GM18520 (cell line): ENCODE measurements around the gene FOXF2.
"Not testable (repeated sequence)": the region's sequence is repeated elsewhere in the genome, so short reads cannot be mapped to it uniquely, and the experiment has no call there.

Experiments
- ATAC-seq: cut with Tn5 transposase; IDR thresholded peaks from one replicate; pipeline ENCODE4 v1.9.1; 2021; ENCODE audit not compliant: unreplicated experiment

The FOXF2 gene

GRCh38 chr6:1389369-1390132, at the start of gene FOXF2:
TSS of gene FOXF2 (plus strand) at chr6:1389576. CDS start at chr6:1389948, 372 bp downstream.
- no peak for ATAC-seq

- no peak for ATAC-seq
Measured at GRCh38 chr6:1346101-1346500, 43.3 kb upstream of the FOXF2 start.

DNA sequence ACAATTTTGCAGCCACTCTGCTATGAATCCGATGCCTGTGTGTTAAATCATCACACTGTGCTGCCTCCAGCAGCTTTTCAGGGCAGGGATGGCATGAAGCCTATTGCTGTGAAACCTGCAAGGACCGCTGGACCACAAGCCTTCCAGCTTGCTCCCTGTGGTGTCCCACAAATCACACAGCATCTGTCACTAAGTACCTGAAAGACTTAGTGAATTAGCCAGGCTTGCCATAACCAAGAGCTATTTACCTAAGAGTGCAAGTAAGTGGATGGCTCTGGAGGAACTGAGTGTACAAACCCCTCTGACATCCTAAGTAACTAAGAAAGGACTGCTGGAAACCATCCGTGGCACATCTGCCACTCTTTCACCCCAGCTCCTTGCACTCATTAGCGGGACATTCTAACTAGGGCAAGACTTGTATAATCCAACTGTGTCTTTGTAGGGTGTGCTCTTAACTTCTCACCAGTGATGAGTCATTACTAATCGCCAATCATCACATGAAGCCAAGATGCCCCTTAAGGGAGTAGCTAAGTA, 42.8 kb upstream of the FOXF2 start:
- ATAC-seq = no peak

DNA sequence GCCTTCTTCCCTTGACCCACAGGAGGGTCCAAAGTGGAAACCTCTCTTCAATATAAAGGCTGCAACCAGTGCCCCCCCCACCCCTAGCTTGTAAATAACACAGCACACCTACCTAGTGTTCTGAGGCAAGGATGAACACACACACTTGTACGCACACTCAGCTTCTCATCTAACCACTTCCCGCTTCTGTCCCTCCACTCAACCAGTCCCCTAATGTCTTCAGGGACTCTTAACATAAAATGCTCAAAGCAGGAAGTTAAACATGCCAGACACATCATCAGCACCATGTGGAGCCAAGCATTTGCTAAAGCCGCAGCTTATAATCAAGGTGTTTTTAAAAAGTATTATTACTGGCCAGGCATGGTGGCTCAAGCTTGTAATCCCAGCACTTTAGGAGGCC, 42.2 kb upstream of the FOXF2 start:
- ATAC-seq = no peak

- ATAC-seq = no peak
Measured at GRCh38 chr6:1348675-1349074, 40.7 kb upstream of the FOXF2 start.

DNA sequence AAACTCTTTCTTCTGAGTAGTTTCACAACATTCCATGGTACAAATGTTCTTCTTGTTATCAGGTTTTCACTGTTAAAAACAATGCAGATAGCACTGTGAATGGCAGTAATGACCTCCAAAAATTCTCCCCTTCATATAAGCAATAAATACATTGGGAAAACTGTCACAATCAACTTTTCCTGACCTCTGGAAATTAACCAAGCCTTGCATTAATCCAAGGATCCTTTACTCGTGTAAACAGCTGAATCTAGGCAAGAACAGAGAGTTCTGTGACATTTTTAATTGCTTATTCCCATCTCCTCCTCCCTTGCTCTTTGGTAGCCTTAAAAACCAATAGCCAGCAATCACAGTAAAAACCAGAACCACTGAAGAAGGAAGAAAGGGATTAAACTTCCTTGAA, 39.7 kb upstream of the FOXF2 start:
- ATAC-seq = no peak

DNA sequence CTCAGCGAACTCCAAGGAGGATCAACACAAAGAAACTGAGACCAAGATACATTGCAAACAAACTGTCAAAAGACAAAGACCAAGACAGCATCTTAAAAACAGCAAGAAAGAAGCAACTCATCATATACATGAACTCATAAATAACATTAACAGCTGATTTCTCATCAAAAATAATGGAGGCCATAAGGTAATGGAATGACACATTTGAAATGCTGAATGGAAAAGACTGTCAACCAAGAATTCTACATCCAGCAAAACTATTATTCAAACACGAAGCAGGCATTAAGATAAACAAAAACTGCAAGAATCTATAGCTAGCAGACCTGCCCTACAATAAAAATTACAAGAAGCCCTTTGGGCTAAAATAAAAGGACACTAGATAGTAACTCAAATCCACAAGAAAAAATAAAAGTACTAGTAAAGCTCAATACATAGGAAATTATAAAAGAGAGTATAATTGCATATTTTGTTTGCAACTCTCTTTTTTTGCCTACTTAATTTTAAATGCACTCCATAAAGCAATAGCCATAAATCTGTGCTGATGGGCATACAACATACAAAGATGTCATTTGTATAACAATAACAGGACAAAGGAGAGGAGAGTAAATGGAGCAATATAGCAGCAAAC, 37.9 kb upstream of the FOXF2 start:
- no peak for ATAC-seq

DNA sequence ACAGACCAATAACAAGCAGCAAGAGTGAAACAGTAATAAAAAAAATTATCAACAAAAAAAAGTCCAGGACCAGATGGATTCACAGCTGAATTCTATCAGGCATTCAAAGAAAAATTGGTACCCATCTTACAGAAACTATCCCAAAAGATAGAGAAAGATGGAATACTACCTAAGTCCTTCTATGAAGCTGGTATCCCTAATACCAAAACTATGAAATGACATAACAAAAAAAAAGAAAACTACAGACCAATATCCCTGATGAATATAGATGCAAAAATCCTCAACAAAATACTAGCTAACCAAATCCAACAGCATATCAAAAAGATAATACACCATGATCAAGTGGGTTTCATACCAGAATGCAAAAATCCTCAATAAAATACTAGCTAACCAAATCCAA, 34.3 kb upstream of the FOXF2 start:
- not testable (repeated sequence) for ATAC-seq

DNA sequence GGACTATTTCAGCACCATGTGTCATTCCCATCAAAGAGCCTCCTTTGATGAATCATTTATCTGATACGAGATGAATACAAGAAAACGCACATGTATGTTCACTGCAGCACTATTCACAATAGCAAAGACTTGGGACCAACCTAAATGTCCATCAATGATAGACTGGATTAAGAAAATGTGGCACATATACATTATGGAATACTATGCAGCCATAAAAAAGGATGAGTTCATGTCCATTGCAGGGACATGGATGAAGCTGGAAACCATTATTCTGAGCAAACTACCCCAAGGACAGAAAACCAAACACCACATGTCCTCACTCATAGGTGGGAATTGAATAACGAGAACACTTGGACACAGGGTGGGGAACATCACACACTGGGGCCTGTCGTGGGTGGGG, 27.7 kb upstream of the FOXF2 start:
- not testable (repeated sequence) for ATAC-seq

- no peak for ATAC-seq
Measured at GRCh38 chr6:1362643-1363042, 26.7 kb upstream of the FOXF2 start.

DNA sequence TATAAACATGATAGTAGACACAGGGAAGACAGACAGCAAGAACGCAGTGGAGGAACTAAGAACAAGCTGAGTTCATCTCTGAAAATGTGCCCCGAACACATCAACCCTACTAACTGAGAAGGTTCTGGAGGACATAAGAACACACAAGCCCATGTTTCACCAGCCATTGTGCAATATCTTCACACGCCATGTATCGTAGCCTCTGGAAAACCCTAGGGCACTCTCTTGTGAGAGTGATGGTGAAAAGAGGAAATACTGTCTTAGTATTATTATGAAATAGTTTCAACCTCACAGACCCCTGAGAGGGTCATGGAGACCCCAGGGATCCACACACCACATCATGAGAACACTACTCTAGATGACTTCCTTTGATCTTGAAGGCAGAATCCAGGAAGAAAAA, 26.1 kb upstream of the FOXF2 start:
- ATAC-seq = no peak

DNA sequence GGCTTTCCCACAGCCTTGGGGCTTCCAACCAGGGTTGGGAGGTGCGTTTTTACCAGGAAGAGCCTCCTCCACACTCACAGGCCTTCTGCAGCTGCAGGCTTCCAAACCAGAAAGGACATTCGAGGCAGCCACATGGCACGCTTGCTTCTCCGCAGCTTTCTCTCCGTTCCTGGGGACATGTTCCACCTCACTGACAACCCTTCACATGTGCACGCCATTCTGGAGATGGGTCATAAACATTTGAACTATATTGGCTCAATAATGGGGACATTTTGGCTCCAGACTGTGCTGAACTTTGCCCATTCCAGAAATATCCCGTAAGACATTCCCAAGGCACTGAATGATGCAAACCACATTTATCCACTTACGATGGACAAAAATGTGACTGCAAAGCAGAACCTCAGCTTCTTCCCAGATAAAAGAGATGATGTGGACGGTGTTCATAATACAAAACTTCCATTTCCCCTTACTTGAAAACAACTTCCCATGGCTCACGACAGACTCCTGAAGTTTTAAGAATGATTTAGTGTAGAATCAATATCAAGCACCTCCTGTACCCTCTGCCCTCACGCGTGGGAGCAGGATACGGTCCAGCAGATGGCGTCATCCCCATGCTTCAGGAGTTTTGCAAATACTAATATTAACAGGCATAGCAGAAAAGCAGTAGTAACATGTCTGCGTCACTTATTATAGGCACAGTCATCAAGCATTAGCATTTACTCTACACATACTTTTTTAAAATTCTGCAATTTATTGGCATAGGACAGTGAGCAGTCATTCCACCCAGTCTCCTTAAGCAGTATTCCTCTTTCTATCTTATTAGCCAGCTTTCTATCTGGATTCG, 25.4 kb upstream of the FOXF2 start:
- ATAC-seq = no peak

- no peak for ATAC-seq
Measured at GRCh38 chr6:1364791-1365190, 24.6 kb upstream of the FOXF2 start.

GRCh38 chr6:1365686-1366085, 23.7 kb upstream of the FOXF2 start:
- ATAC-seq = no peak

DNA sequence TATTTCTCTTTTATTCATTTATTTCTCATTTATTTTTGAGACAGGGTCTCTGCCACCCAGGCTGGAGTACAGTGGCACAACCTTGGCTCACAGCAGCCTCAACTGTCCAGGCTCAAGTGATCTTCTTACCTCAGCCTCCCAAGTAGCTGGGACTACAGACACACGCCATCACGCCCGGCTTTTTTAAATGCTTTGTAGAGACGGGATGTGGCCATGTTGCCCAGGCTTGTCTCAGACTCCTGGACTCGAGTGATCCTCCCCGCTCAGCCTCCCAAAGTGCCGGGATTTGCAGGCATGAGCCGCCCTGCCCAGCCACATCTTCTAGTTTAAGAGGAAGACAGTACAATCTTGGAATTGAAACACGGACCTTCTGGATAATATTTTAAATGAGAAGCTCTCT, 21.6 kb upstream of the FOXF2 start:
- no peak for ATAC-seq

DNA sequence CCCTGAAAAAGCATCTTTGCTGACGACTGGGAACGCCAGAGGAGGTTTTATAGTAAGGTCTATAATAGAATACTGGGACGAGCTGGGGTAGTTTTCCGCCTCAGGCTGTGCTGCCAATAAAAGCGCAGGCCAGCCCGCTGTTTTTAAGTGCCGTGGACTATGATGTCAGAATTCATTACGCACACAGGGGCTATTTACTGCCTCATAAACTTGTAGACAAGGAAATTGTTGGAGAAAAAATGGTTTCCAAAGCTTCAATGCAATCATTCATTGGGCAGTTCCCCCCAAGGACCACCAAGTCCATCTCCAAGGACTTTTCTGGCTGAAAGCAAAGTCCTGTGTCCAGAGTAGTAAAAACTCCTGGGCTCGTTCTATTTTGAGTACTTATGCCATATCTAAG, 20.4 kb upstream of the FOXF2 start:
- ATAC-seq = no peak

GRCh38 chr6:1369695-1370094, 19.7 kb upstream of the FOXF2 start:
- ATAC-seq = not testable (repeated sequence)

- ATAC-seq = no peak
Measured at GRCh38 chr6:1371933-1372332, 17.4 kb upstream of the FOXF2 start.

DNA sequence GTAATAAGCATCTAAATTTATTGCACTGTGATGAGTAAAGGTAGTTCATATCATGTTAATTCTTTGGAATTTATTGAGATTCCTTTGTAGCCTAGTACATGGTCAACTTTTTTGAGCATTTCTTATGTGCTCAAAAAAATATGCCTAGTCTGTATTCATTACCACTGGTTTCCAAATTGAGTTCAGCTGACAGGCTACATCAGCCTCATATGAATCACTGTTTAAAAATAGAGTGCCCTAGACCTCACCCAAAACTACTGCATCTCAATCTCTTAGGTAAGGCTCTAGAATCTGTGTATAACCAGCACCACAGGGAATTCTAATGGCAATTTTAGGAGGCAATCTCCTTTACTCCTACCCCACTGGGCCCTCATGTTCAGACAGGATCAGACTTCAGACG, 16.7 kb upstream of the FOXF2 start:
- no peak for ATAC-seq

GRCh38 chr6:1376653-1377052, 12.7 kb upstream of the FOXF2 start:
- no peak for ATAC-seq

- no peak for ATAC-seq
Measured at GRCh38 chr6:1377526-1377925, 11.8 kb upstream of the FOXF2 start.
